Activated CD8-positive, alpha-beta memory T cell treated with anti-CD3 and anti-CD28 coated beads for 1 hour (primary cell): ENCODE data around the gene CWC15.
A peak's percentile ranks its signal among the peaks of the same experiment; 100 is the strongest.
"Not testable (repeated sequence)": the region's sequence is repeated elsewhere in the genome, so short reads cannot be mapped to it uniquely, and the experiment has no call there.

Experiments used
- DNase-seq, 2 donors: peaks; one replicate each; pipeline ENCODE4 v3.0.0-alpha.2; 2020; ENCODE audit warnings: low read depth in 1 of 2; ENCODE audit errors: extremely low read depth in 1 of 2

The CWC15 gene

DNA sequence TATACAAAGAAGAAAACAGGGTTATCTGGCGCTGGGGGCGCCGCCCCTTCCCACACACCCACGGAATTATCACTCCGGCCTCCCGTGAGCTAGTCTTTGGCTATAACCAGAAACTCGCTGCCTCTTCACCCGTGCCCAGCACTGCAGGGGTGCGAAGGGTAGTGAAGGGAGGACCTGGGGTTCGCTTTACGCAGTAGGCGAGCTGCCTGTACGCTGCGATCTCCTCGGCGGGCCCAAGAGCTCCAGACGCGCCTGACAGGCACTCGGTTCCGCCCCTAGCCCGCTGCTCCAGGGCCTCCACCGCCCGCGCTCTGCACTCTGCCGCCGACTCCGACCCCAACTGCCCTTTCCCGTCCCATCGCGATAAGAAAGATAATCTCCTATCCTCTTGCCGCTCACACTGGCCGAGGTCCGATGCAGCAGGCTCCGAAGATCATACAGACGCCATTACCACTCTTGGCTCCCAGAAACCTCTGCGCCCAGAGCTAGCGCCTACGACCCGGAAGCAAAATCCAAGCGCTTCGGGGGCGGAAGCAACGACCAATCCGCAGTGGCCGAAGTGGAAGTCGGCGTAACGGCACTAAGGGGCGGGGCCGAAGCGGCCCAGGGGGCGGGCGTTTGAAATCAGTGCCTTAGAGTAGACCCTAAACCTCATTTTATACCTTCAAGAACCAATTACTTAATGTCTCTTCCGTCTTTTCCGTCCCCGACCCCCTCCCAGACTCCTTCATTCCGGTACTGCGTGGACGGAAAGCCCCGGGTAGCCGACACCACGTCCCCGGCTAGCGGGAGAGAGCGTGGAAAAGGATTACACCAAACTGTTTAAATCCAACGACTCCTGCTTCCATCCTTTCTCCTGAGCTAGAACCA is at the start of gene CWC15, which contains the start of gene KDM4D:
Gene CWC15, minus strand, starts transcription at position 458 of the 870 bp plus-strand sequence. CDS start 1,371 bp downstream, outside the sequence.
Gene KDM4D, plus strand, starts transcription at position 611 of the 870 bp plus-strand sequence. CDS start 23,664 bp downstream, outside the sequence.
- DNase-seq, result peak; percentile 85 to 90

DNA sequence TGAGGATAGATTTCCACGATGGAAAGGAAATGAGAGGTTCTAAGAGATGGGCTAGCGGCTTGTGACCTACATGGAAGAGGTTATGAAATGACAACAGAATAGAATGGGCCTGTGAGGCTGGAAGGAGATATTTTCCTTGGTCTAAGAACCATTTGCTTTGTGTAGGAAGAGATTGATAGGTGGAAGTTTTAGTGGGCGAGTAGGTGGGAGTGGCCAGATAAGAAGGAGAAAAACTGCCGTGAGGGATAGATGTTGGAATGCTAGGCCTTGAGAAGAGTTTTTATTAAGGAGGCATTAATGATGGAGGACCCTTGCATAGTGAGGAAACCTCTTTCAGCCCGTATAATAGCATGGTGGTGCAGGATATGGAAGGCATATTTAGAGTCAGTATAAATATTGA is 48.1 kb upstream of the CWC15 start:
- not testable (repeated sequence) for DNase-seq

GRCh38 chr11:95016139-95016538 is 42.8 kb upstream of the CWC15 start:
- DNase-seq, result no peak

GRCh38 chr11:95014184-95014821 is 40.9 kb upstream of the CWC15 start:
- DNase-seq, result no peak

DNA sequence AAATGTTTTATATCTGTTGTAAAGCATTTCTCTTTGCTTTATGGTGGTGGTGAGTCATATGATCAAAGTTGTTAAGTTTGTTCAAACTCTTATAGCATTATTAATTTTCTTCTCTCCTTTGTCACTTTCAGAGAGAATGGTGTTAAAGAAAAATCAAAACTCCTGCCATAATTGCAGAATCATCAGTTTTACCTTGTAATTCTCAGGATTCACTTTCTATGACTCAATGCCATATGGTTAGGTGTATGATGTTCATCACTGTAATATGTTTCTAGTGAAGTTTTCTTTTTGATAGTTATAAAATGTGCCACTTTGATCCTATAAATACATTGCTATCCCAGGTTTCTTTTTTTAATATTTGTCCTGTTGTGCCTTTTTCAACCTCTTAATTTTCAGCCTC is 38.0 kb upstream of the CWC15 start:
- DNase-seq, result no peak

DNA sequence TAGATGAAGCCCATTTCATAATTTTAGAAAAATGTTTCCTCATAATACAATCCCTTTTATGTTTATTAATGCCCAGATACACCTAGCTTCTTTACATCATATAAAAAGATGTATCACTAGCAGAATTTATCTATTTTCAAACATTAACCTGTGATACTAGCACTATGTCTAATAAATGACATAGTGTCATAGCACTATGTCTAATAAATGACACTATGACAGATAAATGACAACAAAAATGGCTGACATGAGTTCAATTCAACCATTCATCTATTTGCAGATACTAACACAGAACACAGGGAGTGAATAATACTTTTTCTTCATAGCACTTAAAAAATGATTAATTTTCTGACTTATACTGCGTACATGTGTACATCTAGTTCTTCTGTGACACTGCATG is 32.3 kb upstream of the CWC15 start:
- no peak for DNase-seq

GRCh38 chr11:95003716-95004115 is 30.4 kb upstream of the CWC15 start:
- no peak for DNase-seq

DNA sequence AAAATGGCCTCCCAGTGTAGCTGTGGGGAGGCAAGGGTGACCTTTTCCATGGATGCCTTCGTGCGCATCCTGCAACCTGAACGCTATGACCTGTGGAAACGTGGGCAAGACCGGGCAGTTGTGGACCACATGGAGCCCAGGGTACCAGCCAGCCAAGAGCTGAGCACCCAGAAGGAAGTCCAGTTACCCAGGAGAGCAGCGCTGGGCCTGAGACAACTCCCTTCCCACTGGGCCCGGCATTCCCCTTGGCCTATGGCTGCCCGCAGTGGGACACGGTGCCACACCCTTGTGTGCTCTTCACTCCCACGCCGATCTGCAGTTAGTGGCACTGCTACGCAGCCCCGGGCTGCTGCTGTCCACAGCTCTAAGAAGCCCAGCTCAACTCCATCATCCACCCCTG is 24.9 kb upstream of the CWC15 start:
- no peak for DNase-seq

GRCh38 chr11:94997437-94997836 is 24.1 kb upstream of the CWC15 start:
- no peak for DNase-seq

DNA sequence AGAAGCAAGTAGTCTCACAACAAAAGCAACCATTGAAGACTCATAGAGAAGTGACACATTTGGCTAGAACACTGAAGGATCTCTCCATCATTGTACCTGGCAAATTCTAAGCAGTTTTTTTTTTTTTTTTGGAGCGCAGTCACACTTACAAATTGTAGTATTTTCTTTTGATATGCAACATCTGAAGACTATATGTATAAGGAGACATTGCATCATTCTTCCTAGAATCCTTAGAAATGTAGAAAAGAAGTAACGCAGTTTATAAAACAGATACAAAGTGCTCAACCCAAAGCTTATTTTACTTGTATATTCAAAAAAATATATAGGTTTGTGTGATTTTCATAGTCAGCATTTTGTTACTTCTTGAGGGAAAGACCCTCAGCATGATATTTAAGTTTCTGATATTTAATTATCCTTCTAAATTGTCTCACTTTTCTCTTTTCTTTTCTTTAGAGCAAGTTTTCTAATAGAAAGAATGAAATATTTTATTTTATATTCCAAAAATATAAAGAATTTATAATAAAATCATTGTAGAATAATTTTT is 20.1 kb upstream of the CWC15 start:
- DNase-seq, result no peak

GRCh38 chr11:94988748-94989147 is 15.4 kb upstream of the CWC15 start:
- no peak for DNase-seq

- no peak for DNase-seq
These were observed 14.0 kb upstream of the CWC15 start for GRCh38 chr11:94987378-94987777.

DNA sequence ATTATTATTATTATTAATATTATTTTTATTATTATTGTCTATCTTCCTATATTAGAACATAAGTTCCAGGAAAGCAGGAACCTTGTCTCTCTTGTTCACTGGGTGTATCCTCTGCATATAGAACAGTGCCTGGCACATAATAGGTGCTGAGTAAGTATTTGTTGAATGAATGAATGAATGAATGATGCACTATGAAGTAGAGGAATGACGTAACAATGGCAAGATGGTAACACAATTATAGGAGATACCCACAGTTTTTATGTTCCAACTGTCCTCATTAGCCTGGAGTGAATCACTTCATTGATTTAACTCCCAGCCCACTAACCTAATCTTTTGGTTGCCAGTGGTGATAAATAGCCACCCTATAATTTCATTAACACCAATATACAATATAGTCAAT is 2.2 kb upstream of the CWC15 start:
- DNase-seq, result no peak

DNA sequence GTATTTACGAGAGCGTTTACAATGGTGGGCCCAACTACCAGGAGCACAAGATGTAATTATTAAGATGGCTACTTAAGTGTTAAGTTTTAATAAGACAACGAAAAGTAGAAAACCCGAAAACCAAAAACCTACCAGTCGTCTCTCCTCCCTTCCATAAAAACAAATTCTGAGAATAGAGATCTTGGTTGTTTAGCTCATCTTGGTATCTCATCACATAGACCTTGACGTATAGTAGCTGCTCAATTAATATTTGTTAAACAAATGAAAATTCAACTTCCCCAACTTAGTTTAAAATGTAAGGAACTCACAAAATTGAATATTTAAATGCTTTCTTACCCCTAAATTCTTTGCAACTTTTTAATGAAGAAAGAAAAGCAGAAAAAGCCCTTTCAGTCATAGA is 822 bp upstream of the CWC15 start:
- DNase-seq, result no peak

GRCh38 chr11:94972700-94973098 is 657 bp downstream of the CWC15 start:
- no peak for DNase-seq

- no peak for DNase-seq
These were observed 4.9 kb downstream of the CWC15 start for GRCh38 chr11:94968334-94968958.

DNA sequence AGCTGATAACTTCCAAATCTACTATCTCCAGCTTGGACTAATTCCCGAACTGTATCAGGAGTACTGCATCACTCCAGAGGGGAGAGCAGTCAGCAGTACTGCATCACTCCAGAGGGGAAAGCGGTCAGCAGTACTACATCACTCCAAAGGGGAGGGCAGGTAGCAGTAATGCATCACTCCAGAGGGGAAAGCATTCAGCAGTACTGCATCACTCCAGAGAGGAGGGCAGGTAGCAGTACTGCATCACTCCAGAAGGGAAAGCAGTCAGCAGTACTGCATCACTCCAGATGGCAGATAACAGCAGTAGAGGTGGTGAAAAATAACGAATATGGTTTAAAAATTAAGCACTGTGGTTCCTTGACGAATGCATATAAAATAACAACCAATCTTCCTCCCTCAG is 8.4 kb downstream of the CWC15 start:
- DNase-seq, result no peak

DNA sequence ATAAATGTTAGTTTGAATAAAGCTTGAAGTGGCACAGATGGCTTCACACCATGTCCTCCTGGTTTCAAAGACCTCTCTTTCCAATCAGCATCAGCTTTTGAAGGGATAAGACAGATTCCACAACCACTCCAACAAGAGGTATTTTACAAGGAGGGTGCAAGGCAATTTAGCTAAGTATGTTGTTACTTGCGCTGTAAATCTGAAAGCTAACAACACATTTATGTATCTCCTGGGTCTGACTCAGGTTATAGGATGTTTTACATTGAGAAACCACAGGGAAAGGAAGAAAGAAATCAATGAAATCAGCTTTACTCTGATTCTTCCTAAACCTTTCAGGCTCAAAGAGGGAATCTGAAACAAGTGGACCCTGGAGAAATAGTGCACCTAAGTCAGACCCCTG is 12.1 kb downstream of the CWC15 start:
- DNase-seq, result no peak

DNA sequence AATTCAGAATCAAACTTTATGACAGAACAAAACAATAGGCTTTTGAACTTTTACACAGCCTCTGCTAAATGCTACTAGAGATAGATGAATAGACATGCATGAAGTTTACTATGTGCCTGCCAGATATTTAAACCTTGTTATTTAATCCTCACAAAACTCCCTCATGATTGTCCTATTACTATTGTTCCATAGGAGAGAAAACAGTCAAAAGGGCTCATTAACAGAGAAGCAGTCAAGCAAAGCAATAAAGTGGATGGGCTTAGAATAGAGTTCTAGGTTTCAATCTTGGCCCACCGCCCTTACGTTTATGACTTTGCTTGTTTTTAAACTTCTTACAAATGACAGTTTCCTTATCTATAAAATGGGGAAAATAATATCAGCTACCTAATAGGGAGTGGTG is 12.9 kb downstream of the CWC15 start:
- DNase-seq, result no peak

GRCh38 chr11:94959179-94959578 is 14.2 kb downstream of the CWC15 start:
- no peak for DNase-seq

DNA sequence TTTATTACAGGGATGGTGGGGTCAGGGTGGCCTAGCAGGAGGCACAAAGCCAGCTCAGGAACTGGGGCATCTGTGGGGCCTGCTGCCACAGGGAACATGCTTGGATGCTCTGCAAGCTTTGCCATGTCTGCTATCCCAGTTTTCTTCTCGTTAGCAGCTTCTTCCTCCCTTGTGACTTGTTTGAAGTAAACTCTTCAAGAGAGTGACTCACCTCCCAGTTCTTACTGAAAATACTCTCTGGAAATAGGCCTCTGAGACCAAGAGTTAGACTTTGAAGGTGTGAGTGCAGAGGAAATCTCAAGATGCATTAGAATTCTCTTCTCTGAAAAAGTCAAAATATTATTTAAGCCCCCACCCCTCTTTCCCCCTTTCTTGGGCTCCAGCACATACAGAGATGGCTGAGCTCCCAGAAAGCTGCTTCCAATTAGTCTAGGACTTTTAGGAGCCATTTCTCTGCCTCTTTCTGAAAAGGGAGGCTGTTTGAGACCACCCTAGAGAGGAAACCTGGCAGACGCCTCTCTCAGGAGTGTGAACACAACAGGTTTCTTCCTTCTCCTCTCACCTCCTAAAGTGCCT is 15.1 kb downstream of the CWC15 start:
- DNase-seq, result no peak
